Stimulated activated CD4-positive, alpha-beta T cell treated with anti-CD3 and anti-CD28 coated beads, Interleukin-1b, Interleukin-23, amount 100 ng/mL, for 4 hours (primary cell): ENCODE measurements around the gene GALNT18.

ENCODE experiments used
- DNase-seq, 2 donors: peaks; one replicate each; pipeline ENCODE4 v3.0.0-alpha.2; 2020; ENCODE audit warnings: low read depth in 2 of 2

The GALNT18 gene

GRCh38 chr11:11587122-11587521 is 34.7 kb downstream of the GALNT18 start:
- DNase-seq = no peak

DNA sequence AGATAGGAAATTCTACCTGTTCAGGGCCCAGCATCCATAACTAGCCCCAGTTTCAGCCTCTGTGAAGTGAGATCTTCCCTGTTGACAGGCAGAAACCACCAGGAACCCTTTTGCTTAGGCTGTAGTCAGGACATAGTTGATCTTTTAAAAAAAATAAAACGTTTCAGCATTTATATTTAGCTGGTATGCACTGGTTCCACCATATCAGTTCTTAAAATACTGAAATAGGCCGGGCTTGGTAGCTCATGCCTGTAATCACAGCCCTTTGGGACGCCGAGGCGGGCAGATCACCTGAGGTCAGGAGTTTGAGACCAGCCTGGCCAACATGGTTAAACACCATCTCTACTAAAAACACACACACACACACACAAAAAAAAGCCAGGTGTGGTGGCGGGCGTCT is 35.3 kb downstream of the GALNT18 start:
- no peak for DNase-seq

GRCh38 chr11:11584937-11585336 is 36.9 kb downstream of the GALNT18 start:
- DNase-seq = no peak

DNA sequence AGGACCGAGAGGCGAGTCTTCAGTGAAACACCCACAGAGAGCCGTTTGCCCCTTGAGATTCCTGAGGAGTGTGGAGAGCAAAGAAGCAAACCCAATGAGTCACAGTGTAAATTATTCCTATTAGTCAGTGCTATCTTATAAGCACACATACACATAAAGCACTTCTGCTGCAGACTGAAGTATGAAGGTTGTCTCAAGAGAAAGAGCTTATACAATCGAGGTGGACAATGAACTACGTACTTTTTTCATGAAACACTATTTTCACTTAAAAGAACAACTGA is 37.3 kb downstream of the GALNT18 start:
- no peak for DNase-seq

GRCh38 chr11:11583801-11584529 is 37.8 kb downstream of the GALNT18 start:
- DNase-seq = no peak

DNA sequence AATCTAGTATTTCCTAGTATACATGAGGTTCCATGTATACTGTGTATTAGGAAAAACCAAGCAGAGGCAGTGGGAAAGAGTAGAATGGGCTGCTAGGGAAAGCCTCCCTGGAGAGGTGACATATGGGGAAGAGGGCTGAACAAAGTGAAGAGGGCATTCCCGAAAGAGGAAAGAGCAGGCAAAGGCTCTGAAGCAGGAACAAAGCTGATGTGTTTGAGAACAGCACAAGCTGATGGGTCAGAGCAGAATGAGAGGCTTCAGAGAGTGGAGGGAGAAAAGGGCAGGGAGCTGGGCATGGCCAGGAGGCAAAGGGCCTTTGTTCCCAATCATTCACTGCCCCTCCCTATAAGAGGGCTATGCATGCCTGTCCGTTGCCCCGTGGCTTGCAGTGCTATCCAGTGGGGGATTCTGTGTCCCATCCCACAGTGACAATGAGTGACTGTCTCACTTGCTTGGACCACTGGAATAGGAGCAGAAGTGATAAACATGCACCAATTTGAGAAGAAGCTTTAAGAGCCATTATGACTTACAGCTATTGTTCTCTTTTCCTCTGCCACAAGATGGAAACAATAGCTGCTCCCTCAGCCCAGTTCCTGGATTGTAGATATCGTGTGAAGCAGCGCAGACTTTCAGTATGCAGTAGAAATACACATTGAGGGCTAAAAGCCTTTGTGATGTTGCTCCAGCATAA is 39.6 kb downstream of the GALNT18 start:
- no peak for DNase-seq

DNA sequence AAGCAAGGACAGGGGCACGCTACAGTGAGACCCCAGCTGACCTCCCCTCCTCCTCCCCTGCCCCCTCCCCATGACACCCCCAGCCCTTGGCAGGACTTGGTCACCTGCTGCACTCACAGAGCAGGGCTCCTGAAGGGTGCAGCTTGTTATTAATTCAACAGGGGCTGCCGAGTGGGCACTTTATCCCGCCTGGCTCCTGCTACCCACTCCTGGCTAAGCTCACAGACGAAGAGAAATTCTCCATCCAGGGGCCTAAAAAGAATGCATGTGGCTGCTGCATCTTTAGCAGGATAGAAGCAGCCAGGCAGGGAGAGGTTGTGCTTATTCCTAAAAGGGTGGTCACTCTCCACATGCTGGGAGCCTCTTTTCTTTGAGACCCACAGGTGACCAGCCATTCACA is 40.3 kb downstream of the GALNT18 start:
- no peak for DNase-seq

GRCh38 chr11:11580841-11581411 is 40.9 kb downstream of the GALNT18 start:
- DNase-seq = no peak

- DNase-seq = no peak
Measured at GRCh38 chr11:11580012-11580411, 41.8 kb downstream of the GALNT18 start.

GRCh38 chr11:11579012-11579988 is 42.5 kb downstream of the GALNT18 start:
- DNase-seq = no peak

- no peak for DNase-seq
Measured at GRCh38 chr11:11577932-11578911, 43.6 kb downstream of the GALNT18 start.

DNA sequence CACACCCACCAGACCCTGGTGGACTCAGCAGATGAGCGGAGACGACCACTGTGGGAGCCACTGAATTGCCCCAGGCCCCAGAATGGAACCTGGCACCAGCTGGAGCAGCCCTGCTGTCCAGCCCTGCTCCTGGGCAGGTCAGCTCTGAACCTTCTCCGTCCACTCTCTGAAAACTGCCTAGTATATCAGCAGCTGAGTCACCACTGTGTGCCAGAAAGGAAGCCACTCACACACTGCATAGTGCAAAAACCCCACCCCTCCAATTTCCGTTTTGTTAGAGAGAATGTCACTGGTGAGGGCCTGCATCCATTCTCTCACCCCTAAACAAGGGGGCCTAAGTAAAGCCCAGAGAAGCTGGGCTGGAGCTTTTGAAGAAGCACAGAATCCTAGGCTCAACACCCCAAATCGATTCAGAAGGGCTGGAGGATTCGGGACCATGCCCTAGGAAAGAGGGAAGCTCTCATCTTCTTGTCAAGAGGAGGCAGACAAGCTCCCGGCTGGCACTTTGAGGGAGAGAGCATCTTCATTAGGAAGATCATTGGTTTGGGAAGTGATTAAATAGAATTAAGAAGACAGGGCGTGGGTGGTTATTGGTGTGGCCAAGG is 44.5 kb downstream of the GALNT18 start:
- no peak for DNase-seq

DNA sequence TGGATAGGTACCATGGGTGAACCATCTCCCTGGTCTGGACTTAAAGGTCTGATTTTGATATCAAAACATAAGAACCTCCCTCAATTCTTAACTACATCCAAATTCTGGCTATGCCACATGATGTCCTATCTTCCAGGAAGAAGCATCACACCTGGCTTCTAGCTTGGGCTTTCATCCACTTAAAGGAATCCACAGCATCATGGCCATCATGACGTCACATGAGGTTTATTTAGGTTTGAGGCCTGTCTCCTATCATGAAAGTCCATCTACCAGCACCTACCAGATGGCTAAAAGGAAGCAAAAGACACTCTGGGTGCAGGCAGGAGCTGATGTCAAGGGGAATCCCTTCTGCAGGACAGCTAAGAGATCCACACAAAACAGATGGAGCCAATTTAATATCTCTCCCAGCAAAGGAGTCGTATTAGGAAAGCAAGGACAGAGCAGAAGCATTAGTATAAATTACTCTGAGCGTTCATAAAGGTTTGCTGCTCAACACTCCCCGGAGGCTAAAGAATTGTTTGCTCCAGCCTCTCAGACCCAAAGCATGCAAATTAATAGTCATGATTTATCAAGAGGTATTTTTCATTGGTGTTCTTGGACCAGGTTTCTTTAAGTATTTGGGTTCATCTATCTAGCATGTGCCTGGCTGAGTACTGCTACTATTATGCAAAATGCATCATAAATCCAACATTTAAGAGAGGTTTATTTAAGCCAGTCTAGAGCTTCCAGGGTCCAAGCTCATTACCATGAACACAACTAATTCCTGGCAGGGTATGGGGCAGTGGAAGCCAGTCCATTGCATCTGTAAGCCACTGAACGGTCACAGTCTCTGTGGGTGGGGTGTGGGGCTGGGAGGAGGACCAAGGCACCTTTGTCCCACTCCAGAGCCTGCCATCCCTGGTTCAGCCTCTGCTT is 47.2 kb downstream of the GALNT18 start:
- no peak for DNase-seq

- DNase-seq = no peak
Measured at GRCh38 chr11:11572386-11572785, 49.4 kb downstream of the GALNT18 start.

- no peak for DNase-seq
Measured at GRCh38 chr11:11571893-11572292, 49.9 kb downstream of the GALNT18 start.

DNA sequence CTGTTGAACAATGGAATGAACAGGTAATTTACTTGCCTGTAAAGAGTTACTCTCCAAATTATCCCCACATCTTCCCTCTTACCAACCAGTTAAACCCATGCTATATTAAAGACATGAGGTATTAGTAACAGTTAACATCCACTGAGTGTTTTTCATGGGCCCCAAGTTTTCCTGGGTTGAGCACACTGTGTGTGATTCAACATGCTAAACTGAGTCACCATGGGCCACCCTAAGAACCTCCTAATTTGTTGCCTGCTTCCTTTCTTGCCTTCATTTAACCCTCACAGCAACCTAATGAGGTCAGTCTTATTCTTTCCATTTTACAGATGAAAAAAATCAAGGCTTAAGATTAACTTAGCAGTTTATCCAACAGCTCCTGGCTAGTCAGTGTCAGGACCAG is 51.0 kb downstream of the GALNT18 start:
- no peak for DNase-seq

GRCh38 chr11:11569936-11570491 is 51.8 kb downstream of the GALNT18 start:
- DNase-seq = no peak

DNA sequence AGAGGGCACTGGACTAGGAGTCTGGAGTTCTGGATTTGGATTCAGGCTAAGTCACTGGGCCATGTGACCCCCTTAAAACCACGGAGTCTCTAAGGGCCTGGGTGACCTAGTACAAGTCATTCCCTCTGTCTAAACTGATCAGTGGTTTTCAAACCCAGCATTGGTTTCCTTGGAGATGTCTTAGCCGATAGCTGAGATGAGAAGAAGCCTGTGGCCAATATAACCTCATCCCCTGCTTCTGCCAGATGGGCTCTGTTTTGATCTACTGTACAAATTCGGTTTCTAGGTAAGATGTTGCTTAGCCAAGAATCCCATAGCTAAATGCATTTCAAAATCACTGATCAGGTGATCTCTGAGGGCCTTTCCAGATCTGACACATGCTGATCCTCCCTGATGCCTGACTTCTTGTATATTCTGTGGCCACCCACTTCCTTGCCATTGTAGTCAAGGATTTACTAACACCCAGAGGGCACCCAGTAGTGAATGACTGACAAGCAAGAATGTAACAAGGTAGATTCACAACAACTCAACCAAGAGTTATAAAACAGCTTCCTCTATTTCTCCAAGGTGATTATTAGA is 53.1 kb downstream of the GALNT18 start:
- no peak for DNase-seq
